DND-41 (cell line): ENCODE measurements around the gene SON.

Experiments
- CTCF ChIP-seq: IDR thresholded peaks from 2 replicates; pipeline ENCODE4 v1.5.1; 2012; ENCODE audit warnings: borderline replicate concordance, low read length, moderate library complexity, mild to moderate bottlenecking; ENCODE audit not compliant: poor library complexity, severe bottlenecking; ENCODE audit errors: extremely low read depth
- EZH2 ChIP-seq: IDR thresholded peaks from 3 replicates; pipeline ENCODE4 v1.6.1; 2012; ENCODE audit warnings: borderline replicate concordance, low read depth, mild to moderate bottlenecking, moderate library complexity, low read length, inconsistent platforms; ENCODE audit not compliant: severe bottlenecking

GRCh38 chr21:33544451-33545195 lies 1.8 kb downstream of the SON start:
- TF ChIP-seq EZH2 (no peak), CTCF (no peak)
